OCI-LY7 (cell line): Measurements from ENCODE around the gene UMAD1.
A peak's percentile ranks its signal among the peaks of the same experiment; 100 is the strongest.

ENCODE experiments used
- CTCF ChIP-seq: fragments of 200-600 bp; sonication (generic); conservative IDR thresholded peaks from 2 replicates; pipeline ENCODE4 v1.5.1; 2014; ENCODE audit warnings: mild to moderate bottlenecking, antibody characterized with exemption, low read length, moderate library complexity, mixed read lengths
- EZH2phosphoT487 ChIP-seq: fragments of 200-600 bp; sonication (generic); IDR thresholded peaks from 2 replicates; pipeline ENCODE4 v1.6.1; 2018; ENCODE audit warnings: low read depth, borderline replicate concordance, mild to moderate bottlenecking, mixed run types, antibody characterized with exemption, low read length, moderate library complexity, mixed read lengths

GRCh38 chr7:7681191-7681935, 40.8 kb downstream of the UMAD1 start:
- TF ChIP-seq CTCF, result peak; percentile 91
- no peak for TF ChIP-seq EZH2phosphoT487
